WI38 (cell line): ENCODE data around the gene AVEN.

ENCODE experiments used
- H3K4me3 ChIP-seq: 2 replicates; pipeline ENCODE4 v1.5.1; 2011; ENCODE audit warnings: low read depth, mild to moderate bottlenecking, control low read depth, low read length
- TF ChIP-seq, protein P1 (sequence below): IDR thresholded peaks from 2 replicates; pipeline ENCODE4 v1.5.1; 2012; ENCODE audit warnings: low read depth, mild to moderate bottlenecking, control low read depth, low read length

AVEN gene

DNA sequence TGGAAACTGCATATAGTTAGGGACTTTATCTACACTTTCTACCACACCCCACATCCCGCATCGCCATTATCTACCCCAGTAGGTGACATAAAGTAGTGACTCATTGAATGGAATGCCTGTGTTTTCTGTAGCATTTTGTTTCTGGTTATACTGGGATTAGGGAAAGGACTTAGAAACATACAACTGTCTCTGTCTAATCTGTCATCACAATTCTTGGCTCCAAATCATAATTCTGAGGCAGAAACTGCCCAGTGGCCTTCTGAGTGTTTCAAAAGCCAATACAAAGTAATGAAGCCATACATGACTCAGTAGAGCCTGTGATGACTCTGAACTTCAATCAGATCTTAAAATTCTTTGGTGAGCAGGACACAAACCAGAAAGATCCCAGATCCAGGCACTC is 186.4 kb downstream of the AVEN start:
- TF ChIP-seq, protein P1, sequence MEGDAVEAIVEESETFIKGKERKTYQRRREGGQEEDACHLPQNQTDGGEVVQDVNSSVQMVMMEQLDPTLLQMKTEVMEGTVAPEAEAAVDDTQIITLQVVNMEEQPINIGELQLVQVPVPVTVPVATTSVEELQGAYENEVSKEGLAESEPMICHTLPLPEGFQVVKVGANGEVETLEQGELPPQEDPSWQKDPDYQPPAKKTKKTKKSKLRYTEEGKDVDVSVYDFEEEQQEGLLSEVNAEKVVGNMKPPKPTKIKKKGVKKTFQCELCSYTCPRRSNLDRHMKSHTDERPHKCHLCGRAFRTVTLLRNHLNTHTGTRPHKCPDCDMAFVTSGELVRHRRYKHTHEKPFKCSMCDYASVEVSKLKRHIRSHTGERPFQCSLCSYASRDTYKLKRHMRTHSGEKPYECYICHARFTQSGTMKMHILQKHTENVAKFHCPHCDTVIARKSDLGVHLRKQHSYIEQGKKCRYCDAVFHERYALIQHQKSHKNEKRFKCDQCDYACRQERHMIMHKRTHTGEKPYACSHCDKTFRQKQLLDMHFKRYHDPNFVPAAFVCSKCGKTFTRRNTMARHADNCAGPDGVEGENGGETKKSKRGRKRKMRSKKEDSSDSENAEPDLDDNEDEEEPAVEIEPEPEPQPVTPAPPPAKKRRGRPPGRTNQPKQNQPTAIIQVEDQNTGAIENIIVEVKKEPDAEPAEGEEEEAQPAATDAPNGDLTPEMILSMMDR: no peak
- no peak overlapping the region for H3K4me3 ChIP-seq

DNA sequence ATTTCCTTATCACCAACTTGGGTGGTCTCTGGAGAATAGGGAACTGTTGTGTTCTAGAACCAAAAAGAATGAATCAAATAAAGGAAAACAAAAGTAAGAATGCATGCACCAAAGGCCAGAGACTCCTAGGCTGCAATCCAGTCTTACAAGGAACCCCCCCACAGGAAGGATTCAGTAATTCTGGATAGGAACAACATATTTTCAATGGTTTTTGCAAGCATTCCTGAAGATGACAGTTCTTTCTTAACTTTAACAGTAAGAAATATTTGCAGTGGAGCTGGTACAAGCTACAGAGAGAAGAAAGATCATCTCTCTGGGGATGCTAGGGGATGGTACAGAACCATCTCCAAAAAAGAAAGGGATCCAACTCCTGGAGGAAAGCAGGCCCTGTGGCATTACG is 186.9 kb downstream of the AVEN start:
- TF ChIP-seq, protein P1: no peak
- no peak overlapping the region for H3K4me3 ChIP-seq

DNA sequence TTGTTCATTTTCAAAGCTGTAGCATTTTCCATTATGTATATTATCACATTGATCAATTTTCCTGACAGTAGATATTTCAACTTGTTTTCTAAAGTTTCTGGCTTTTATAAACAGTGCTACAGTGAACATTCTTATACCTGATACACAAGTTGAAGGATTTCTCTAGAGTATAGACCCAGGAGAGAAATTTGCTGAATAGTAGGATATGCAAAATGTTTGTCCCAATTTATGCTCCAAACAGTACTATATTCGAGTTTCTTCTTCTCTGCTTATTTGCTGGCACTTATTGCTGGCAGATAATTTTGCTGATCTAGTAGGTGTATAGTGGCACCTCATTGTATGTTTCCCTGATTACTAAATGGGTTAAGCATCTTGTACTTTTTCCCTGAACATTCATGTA is 187.9 kb downstream of the AVEN start:
- TF ChIP-seq, protein P1: no peak
- H3K4me3 ChIP-seq: no peak overlapping the region

DNA sequence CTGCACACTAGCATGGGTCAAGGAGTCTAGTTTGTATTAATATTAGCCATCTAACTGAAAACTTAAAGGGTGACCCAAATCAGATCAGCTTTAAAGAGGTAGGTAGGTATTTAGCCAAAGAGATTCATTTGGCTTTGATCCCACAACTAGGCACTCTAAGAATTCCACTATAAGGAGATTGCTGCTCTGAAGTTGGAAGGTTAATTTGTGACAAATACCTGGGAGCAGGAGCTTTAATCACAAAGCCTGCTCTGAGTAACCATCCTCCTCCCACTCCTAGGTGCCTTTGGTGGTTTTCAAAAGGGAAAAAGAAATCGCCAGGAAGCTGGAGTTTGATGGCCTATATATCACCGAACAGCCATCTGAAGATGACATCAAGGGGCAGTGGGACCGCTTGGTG is 191.0 kb downstream of the AVEN start:
- no peak overlapping the region for H3K4me3 ChIP-seq
- TF ChIP-seq, protein P1: no peak

DNA sequence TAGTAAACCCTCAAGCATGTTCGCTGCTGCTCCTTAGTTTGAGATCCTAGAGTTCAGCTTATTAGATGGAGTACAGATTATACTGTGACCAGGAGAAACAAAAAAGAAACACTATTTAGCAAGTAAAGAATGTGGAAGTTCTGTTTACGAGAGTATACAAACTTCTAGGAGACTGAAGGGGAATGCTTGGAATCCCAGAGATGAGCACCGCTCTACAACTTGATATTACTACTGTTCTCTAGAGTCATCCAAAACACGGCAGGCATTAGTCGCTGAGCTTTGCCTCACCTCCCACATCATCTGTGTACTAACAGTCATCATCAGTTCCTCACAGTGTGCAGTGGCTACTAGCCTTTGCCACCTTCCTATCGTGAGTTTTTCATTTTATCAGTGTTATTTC is 192.1 kb downstream of the AVEN start:
- TF ChIP-seq, protein P1: no peak
- no peak overlapping the region for H3K4me3 ChIP-seq

DNA sequence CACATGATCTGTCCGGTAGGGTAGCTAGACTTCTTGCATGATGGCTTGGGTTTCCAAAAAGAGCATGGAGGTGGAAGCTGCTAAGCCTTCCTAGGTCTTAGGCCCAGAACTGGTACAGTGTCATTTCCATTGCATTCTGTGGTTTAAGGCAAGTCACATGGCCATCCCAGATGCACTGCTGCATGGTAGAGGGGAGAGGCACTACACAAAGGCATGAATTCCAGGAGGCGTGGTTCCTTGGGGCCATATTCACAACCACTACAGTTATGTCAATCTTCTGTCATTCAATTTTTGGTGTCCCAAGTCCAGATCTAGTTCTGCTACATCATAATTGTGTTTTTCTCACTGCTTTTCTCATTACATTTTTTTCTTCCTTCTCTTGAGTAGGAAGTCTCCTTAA is 192.9 kb downstream of the AVEN start:
- no peak overlapping the region for H3K4me3 ChIP-seq
- TF ChIP-seq, protein P1: no peak

DNA sequence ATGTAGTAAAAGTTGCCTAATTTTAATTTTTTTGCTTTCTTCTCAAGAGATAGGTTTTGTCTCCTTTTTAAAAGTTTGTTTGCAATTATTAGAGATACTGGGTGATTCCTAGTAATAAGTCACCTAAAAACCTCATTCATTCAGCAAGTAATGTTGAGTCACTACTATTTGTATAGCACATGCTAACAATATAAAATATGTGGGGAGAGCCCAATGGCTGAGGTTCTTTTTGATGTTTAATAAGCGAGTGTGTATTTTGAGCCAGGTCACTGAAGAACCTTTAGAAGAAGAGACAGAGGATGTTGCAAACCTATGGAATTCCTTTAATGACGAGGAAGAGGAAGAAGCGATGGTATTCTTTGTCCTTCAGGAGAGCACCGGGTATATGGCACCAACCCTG is 194.4 kb downstream of the AVEN start:
- TF ChIP-seq, protein P1: no peak
- H3K4me3 ChIP-seq: no peak overlapping the region
